ENCODE data around the gene LRRC4C.

LRRC4C gene

GRCh38 chr11:41245184-41245583 is 214.3 kb downstream of the LRRC4C start:
- H3K27ac ChIP-seq: no peak overlapping the region
- no peak for TF ChIP-seq CTCF (conservative IDR thresholded peaks at IDR 0.05)

- no peak for TF ChIP-seq CTCF (conservative IDR thresholded peaks at IDR 0.05)
- no peak overlapping the region for H3K27ac ChIP-seq
Observed at GRCh38 chr11:41237382-41237781, 222.1 kb downstream of the LRRC4C start.

DNA sequence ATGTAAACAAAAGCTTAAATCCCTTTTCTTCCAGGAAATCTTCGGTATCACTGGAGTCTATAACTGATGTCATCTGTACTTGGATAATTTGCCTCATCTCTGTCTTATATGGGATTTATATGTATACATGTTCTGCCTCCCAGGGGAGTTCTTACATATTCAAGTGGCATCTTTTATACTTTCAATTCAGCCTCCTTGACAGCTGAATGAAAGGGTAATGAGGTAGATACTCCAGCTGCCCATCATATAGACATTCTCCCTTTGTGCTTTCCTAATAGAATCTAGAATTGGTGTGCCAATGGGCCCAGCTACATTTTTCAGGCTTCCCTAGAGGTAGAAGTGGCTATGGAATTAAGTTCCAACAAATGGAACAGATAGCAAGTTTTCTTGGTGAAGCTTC is 223.8 kb downstream of the LRRC4C start:
- TF ChIP-seq CTCF (conservative IDR thresholded peaks at IDR 0.05): no peak
- no peak overlapping the region for H3K27ac ChIP-seq

DNA sequence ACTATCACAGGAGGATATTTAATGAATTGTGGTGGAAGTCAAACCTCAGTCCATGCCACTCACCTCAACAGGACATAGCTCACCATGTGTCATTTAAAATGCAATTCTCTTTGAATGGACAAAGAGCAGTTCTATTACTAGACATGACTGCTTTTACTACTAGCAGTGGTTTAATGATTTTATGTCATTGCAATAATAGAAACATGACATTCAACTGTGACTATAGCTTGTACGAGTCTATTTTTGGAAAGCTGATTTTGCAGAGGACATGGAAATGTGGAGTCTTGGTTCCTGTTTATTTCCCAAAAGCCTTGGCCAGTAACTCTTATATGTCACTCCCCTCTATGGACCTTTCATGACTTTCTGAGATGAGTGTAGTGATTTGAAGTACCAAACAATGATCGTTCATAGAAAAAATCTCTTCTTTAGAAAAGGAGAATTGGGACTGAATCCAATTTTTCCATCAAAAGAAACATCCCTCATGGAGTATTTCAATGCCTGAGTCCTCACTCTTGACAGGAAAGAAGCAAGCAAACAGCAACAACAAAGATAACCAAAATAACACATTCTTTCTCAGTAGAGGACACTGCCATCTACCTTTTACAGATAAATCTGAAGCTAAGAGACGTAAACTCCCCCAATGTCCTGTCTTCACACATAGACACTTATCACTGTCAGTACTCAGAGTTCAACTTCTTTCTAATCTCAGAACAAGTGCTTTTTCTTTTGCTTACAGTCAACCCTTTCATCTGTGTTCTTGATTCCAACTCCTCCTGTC is 233.4 kb downstream of the LRRC4C start:
- no peak overlapping the region for H3K27ac ChIP-seq
- no peak for TF ChIP-seq CTCF (conservative IDR thresholded peaks at IDR 0.05)

DNA sequence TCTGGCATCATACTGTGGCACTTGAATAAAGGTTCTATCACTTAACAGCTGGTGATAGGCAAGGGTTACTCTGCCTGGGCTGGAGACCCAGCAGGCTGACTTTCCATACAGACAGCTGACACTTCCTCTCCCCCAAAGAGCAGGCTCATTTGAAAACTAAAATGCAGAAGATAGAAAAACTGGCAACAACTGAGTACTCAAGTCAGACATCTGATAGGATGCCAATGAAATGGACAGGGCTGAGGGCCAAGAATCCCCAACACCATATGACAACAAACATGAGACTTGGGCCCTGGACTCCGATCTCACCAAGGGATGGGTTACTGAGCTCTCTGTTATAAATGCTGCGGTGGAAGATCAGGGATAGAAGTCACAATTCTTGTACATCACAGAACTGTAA is 237.2 kb downstream of the LRRC4C start:
- TF ChIP-seq CTCF (conservative IDR thresholded peaks at IDR 0.05): no peak
- no peak overlapping the region for H3K27ac ChIP-seq

- H3K27ac ChIP-seq: no peak overlapping the region
Observed at GRCh38 chr11:41206388-41206787, 253.1 kb downstream of the LRRC4C start.

DNA sequence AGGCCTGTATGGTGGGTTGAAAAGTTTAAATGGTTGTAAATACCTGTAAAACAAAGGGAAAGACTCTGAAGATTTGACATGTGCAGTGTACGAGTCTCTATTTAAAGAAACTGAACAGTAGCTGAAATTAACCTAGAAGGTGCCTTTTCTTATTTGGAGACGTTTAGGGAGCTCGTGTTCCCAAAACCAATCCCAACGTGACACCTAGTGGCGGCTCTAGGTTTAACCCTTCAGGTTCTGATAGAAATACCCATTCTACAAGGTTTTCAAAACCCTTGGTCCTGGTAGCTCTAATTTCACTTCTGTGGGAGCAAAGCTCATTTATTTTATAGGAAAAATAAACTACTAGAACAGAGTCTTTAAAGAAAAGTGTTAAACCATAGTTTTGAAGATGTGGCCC is 258.3 kb downstream of the LRRC4C start:
- TF ChIP-seq CTCF (conservative IDR thresholded peaks at IDR 0.05): peak; percentile 72
- no peak overlapping the region for H3K27ac ChIP-seq

More at GRCh38 chr11:41206388-41206787, 253.1 kb downstream of the LRRC4C start:
- TF ChIP-seq CTCF (conservative IDR thresholded peaks at IDR 0.05): no peak
